GM19324 (cell line): ENCODE data around the gene EIF3I.
A peak's percentile ranks its signal among the peaks of the same experiment; 100 is the strongest.

ENCODE experiments used
- ATAC-seq: cut with Tn5 transposase; IDR thresholded peaks from one replicate; pipeline ENCODE4 v1.9.1; 2021; ENCODE audit warnings: mild to moderate bottlenecking, moderate library complexity; ENCODE audit not compliant: unreplicated experiment, low FRiP score

EIF3I gene

DNA sequence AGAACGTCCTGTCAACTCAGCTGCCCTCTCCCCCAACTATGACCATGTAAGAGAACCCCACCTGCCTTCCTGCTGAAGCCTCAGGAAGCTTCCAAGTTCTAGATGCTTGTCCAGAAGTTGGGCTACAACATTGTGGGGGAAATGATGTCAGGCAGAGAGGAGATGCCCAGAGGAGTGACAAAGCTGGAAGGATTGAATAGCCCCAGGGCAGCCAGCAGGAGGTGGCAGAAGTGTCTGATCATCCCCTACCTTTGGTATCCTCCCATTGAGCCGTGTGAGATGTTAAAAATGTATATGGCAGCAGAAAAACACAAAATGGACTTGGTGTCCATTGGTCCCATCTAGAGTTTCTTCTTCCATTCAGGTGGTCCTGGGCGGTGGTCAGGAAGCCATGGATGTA is 6.6 kb downstream of the EIF3I start:
- ATAC-seq: no peak

DNA sequence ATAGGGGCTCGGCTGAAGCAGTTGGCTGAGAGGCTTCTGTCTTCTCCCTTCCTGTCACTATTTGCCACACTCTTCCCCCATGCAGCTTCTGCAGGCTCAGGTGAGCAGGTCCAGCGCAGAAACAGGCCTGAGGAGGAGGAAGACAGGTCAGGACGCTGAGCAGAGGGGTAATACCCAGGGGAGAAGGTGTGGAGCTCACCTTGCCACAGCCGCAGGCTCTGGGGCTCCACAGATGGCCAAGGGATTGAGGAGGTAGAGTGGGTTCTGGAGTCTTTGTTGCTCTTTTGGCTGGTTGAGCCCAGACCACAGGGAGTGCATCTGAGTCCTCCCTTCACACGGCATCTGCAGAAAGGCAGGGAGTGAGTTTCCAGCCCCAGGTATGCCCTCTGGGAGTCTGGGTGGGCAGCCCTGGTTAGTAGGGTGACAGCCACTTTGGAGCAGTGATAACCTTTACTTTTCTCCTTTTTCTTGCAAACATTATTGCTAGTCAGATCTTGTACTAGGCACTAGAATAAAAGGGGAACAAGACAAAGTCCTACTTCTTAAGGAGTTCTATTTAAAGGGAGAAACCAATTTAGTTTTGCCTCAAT is 9.7 kb downstream of the EIF3I start:
- ATAC-seq: no peak

DNA sequence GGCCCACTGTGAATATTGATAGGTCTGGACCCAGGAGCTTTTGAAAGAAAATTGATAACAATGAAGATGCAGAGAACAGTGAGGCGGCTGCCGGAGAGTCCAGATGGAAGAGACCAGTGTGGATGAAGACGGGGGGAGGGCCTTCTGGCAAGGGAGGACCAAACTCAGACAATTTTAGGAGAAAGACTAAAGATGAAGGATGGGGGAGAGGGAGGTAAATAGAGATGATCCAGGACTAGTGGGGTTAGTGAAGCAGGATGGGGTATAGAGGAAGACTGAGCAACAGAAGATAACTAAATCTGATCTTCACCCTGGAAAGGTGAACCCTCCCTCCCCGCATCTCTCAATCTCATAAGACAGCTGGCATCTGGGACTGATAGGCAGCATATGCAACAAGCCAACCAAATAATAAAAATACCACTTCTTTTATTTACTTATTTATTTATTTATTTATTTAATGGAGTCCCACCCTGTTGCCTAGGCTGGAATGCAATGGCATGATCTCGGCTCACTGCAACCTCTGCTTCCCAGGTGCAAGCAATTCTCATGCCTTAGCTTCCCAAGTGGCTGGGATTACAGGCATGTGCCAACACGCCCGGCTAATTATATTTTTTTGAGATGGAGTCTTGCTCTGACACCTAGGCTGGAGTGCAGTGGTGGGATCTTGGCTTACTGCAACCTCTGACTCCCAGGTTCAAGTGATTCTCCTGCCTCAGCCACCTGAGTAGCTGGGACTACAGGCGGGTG is 10.5 kb downstream of the EIF3I start:
- no peak for ATAC-seq

GRCh38 chr1:32234792-32235191 is 12.6 kb downstream of the EIF3I start:
- ATAC-seq: no peak

DNA sequence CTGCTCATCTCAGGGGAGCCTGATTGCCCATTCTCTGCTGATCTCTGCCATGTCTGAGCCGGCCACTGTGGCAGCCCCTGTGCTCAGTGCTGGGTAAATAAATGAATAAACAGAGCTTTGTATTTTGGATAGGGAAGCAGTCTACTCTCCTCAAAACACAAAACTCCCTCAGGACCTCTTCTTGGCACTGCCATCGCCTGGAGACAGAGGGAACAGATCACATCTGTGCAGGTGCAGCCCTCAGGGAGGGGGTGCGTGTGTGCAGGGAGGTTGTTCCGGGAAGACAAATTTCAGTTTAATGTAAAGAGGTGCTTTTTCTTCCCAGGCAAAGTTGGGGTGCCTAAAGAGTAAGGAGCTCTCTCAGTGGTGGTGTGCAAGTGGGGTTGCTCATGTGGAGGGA is 17.1 kb downstream of the EIF3I start:
- ATAC-seq: no peak

DNA sequence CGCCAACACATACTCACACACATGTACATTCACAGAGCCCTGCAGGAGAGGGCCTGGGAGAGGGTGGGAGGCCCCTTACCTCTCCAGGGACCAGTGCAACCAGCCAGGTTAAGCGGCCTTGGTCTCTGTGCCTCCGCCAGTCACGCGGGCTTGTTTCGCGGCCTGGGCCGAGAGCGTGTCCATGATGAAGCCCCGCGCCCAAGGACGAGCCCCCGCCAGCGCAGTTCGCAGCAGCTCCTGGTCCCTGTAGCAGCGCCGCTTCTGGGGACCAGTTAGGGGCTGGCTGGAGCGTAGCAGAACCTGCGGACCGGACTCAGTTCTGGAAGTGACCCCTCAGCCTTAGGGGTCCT is 17.6 kb downstream of the EIF3I start:
- no peak for ATAC-seq

DNA sequence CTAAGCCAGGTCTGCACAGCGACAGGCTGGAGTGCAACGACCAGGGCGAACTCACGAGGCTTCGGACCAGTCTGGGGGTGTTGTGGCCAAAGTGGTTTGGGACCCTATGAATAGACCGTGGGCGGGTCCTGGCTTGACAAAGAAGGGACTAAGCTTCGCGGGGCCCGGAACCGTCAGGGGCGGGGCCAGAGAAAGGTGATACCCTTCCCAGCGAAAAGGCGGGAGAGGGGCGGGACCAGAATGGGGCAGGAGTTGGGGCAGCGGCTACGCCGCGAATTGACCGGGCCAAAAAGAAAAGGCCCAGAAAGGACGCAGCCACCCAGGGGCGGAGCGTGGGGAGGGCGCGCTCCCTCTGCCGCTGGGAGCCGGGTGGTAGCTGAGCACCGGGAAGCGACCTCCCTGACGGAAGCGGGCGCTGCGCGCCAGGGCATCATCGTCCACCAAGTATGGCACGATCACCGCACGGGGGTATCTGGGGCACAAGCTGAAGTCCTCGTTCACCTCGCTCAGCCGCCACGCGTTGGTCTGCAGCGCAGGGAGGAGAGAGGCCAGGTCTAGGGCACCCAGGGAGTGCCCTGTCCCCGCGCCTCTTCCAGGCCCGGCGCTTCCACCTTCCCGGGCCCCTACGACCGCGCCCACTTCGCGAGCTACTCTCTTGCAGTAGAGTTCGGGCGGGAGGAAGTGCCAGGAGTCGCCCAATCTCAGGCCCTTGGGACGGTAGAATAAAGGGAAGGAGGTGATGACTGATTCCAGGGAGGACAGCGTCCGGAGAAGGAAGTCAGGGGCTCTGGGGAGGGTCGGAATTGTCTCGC is 18.1 kb downstream of the EIF3I start:
- ATAC-seq: peak; percentile 25

GRCh38 chr1:32241001-32241763 is 19.0 kb downstream of the EIF3I start:
- ATAC-seq: peak; percentile 43

DNA sequence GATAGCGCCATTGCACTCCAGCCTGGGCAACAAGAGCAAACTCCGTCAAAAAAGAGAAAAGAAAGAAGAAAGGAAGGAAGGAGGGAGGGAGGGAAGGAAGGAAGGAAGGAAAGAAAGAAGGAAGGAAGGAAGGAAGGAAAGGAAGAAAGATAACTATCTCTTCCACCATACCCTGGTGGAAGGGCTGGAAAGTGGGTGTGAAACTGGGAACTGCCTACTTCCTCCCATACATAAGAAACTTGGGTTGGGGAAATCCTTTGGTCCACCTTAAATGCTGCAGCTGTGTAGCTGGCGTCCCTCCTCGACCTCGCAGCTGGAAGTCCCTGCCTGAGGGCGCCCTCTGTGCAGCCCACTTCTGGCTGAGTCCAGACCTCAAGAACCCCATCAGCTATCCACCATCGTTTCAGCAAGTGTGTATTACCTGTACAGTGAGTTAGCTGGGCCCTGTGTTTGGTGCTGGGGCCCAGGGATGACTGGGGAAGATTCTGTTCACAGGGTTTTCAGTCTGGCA is 20.2 kb downstream of the EIF3I start:
- no peak for ATAC-seq

DNA sequence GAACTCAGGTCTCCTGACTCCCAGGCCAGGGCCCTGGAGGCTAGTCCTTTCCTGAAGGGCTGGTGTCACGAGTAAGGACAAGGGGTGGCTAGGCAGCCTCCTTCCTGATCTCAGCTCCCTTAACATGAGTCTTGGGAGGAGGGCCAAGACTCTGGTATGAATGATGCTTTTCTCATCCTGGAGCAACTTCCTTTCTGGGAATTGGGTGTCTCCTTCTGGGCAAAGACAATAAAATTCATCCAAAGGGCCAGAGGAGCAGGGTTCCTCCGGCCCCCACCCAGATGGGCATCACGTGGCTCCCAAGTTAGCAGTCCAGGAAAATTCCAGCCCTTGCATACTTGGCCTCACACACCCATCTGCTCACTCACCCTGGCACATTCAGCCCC is 24.7 kb downstream of the EIF3I start, which contains the start of gene FAM167B:
FAM167B (plus strand) TSS at position 335 of the 386 bp plus-strand sequence. CDS start 200 bp downstream, outside the sequence.
- no peak for ATAC-seq

DNA sequence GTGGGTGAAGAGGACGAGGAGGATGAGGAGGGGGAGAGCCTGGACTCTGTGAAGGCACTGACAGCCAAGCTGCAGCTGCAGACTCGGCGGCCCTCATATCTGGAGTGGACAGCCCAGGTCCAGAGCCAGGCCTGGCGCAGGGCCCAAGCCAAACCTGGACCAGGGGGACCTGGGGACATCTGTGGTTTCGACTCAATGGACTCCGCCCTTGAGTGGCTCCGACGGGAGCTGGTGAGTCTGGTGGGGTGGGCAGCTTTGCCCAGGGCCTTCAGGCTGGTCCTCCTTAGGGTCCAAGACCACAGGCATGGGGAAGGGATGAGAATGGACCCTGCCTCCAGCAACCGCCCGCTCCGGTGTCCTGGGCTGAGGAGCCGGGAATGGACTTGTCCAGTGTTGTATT is 25.2 kb downstream of the EIF3I start:
- no peak for ATAC-seq

DNA sequence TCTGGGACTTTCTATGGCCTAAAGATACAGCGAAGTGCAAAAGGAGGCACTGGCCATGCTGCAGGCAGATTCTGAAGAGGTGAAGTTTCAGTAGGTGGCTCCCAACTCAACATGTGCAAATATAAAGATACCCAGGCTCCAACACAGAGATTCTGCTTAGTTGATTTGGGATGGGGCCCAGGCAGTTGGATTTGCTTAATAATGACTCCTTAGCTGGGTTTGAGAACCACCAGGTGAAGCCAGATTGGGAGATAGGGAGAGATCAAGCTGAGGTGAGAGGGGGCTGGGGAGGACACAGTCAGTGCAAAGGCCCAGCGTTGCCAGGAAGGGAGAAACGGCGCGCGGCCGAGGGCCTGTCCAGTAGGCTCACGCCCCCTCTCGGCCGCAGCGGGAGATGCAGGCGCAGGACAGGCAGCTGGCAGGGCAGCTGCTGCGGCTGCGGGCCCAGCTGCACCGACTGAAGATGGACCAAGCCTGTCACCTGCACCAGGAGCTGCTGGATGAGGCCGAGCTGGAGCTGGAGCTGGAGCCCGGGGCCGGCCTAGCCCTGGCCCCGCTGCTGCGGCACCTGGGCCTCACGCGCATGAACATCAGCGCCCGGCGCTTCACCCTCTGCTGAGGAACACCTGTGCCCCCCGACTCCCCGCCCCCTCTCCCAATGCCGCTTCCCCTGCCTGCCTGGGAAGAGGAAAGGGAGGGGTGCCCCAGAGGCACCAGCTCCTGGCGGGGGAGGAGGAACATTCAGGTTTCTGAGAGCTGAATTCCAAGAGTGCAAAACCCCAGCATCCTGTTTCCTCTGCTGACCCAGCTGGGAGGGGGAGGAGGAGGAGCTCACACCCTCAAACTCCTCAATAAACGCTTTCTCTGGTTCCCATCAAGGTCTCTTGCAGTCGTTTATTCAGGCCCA is 26.0 kb downstream of the EIF3I start:
- no peak for ATAC-seq

DNA sequence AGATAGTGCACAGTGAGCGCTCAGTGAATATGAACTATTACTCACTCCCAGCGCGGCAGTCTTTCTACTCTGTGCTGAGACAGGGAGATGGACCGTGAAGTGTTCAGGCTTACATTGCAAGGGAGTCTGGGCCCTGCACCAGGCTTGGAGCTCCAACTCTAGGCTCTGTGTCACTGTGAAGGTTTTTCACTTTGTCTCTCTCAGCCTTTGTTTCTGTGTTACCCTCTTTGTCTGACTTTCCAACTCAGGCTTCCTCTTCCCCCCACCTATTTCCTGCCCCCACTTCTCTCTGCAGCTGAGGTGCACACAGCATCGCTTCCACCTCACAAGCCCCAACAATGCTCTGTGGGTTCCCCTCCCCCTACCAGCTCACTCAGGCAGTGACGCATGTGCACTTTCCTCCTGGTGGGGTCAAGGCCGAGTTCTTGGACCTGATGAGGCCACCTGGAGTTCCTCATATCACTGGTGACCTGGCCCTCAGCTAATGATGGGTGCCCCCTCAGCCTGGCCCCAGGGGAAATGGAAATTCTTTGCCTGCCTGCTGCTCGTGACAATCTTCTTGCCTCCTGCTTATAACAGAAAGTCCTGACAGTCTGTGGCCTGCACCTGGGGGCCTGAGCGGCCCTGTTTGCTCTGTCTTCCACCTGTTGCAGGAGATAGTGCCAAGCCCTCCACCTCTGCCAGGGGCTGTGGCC is 27.8 kb downstream of the EIF3I start:
- peak; percentile 54 for ATAC-seq

GRCh38 chr1:32250893-32251716 is 28.9 kb downstream of the EIF3I start, which contains the start of gene LCK:
Gene LCK, plus strand, starts transcription at chr1:32251265. Its CDS starts 23,065 bp downstream, at chr1:32274330.
- no peak for ATAC-seq

DNA sequence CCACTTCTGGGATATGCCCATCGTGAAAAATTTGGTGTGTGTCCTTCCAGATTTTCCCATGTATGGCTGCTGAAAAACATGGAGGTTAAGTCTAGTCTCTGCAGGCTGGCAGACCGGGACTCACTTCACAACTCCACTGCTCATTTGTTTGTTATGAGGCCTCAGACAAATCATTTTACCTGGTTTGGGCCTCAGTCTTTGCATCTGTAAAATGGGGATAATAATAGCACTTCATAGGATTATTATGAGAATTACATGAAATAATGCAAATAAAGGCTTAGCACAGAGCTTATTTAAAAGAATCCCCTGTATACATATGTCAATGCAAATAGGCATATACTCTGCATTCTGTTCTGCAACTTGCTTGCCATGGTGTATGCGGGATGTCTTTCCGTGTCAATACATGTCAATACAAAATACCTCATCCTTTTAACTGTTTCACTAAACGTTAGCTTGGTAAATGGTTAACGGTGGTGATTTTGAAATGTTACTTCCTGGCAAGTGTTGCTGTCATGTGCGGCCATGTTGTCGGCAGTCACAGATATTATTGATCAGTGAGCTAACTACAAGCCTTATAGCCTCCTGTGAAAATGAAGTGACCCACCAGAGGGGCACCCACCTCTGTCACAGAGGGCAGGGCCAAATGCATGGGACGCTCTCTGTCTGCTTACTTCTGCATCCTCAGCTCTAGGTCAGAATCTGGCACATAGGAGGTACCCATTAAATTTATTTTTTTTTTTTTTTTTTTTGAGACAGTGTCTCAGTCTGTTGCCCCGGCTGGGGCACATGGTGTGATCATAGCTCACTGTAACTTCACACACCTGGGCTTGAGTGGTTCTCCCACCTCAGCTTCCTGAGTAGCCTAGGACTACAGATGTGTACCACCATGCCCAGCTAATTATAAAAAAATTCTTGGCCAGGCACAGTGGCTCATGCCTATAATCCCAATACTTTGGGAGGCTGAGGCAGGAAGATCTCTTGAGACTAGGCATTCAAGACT is 33.2 kb downstream of the EIF3I start:
- no peak for ATAC-seq

DNA sequence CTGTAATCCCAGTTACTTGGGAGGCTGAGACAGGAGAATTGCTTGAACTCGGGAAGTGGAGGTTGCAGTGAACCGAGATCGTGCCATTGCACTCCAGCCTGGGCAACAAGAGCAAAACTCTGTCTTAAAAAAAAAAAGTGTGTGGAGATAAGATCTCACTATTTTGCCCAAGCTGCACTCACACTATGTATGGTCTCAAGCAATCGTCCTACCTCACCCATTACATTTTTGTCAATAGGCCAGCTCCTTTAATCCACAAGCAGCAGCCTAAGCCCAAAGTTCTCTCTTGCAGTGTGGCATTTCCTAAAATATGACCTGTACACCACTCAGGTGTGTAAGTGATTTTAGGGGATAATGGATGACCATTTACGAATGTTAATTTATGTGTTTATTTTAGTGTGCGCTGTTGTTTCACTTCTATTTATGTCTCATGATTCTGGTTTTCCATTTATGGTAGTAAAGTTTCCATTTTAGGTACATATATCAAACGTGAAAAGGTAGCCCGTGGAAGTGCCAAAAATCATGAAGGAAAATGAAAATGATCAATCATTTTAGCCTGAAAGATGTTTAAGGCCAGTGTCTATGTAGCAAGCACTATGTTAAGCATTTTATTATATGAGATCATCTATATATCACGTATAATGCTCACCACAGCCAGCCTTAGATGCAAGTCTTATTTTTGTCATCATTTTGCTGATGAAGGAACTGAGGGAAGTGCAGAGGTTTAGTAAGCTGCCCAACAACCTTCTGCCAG is 34.4 kb downstream of the EIF3I start:
- no peak for ATAC-seq
